Mucosa of descending colon (tissue), 3 donors: ENCODE measurements around the gene OMA1. TPM values are rescaled to one million over a fixed set of nuclear protein-coding genes. Genes with fewer than 3 reads are reported as not detected.

ENCODE experiments used
- ATAC-seq: fragments of 200-7000 bp; cut with Tn5 transposase; one replicate; pipeline ENCODE4 v1.9.1; 2020; ENCODE audit warnings: mild to moderate bottlenecking, moderate library complexity
- DNase-seq, 3 donors: peaks; one replicate each; pipeline ENCODE4 v3.0.0-alpha.2; 2020
- H3K36me3 ChIP-seq: fragments of 200-600 bp; one replicate; pipeline ENCODE4 v1.8.0; 2021; ENCODE audit warnings: low read depth, mild to moderate bottlenecking
- H3K4me1 ChIP-seq: fragments of 200-600 bp; one replicate; pipeline ENCODE4 v1.8.0; 2021; ENCODE audit warnings: low read depth, mild to moderate bottlenecking
- H3K4me3 ChIP-seq: fragments of 200-600 bp; one replicate; pipeline ENCODE4 v1.8.0; 2021; ENCODE audit warnings: mild to moderate bottlenecking
- H3K9me3 ChIP-seq: fragments of 200-600 bp; one replicate; pipeline ENCODE4 v1.8.0; 2021; ENCODE audit warnings: mild to moderate bottlenecking
- CTCF ChIP-seq: fragments of 200-600 bp; IDR thresholded peaks from one replicate; pipeline ENCODE4 v1.8.0; 2022; ENCODE audit warnings: antibody characterized with exemption, mild to moderate bottlenecking
- intact Hi-C, 2 donors: fragments of 100-400 bp; cut with DNase I in 1 of 2; cut with micrococcal nuclease in 1 of 2; formaldehyde crosslinking; loops; one replicate each; pipeline versions ENCODE4 v1.11.0 to v1.11.1; 2022; cut with DNase I, micrococcal nuclease
- total RNA-seq, 3 donors: library from RNA; stranded (reverse); fragmentation: NEBNext Ultra II Directional in 2 of 3; extraction: Animal tissue kit (Norgen Biotek cat#: 25700) in 2 of 3; gene quantifications; one replicate each; pipeline versions ENCODE4 v1.2.1 to v1.2.4, GENCODE V29; 2021 to 2023
- donor health status: DM: no; HTN: no; CAD: no; lungs with moderate emphysema.
- donor health status: DM: no; HTN: no; CAD: no.
- donor health status: DM: no; HTN: yes; CAD: no.

OMA1 gene
- total RNA-seq, 3 donors from 2014 or later, result 20.4 to 42.4 (median 32.4) TPM

GRCh38 chr1:58465825-58466629 lies 80.5 kb downstream of the OMA1 start:
- ATAC-seq, result no peak
- Histone ChIP-seq H3K4me3 (no peak overlapping the region), H3K36me3 (no peaks in the 10 kb centered on the region), H3K9me3 (no peaks in the 10 kb centered on the region), H3K4me1 (no peaks in the 10 kb centered on the region)
- no peak for TF ChIP-seq CTCF
- DNase-seq, result no peak
- intact Hi-C loops, result no loop called here

- H3K4me1 ChIP-seq, result no peaks in the 10 kb centered on the region
- no peak overlapping the region for H3K4me3 ChIP-seq
- no peaks in the 10 kb centered on the region for H3K36me3 ChIP-seq
- no peaks in the 10 kb centered on the region for H3K9me3 ChIP-seq
- ATAC-seq (no peak), DNase-seq (no peak)
- intact Hi-C loops, result no loop called here
- TF ChIP-seq CTCF, result no peak
These were observed 81.3 kb downstream of the OMA1 start for GRCh38 chr1:58465176-58465575.

- H3K4me3 ChIP-seq, result no peak overlapping the region
- intact Hi-C loops, result no loop called here
- H3K36me3 ChIP-seq, result no peaks in the 10 kb centered on the region
- DNase-seq (no peak), ATAC-seq (no peak)
- no peak for TF ChIP-seq CTCF
- no peaks in the 10 kb centered on the region for H3K9me3 ChIP-seq
- H3K4me1 ChIP-seq, result no peaks in the 10 kb centered on the region
These were observed 86.1 kb downstream of the OMA1 start for GRCh38 chr1:58460469-58460868.

GRCh38 chr1:58459911-58460310 lies 86.6 kb downstream of the OMA1 start:
- Histone ChIP-seq H3K4me3 (no peak overlapping the region), H3K36me3 (no peaks in the 10 kb centered on the region), H3K4me1 (no peaks in the 10 kb centered on the region), H3K9me3 (no peaks in the 10 kb centered on the region)
- DNase-seq (no peak), ATAC-seq (no peak)
- no peak for TF ChIP-seq CTCF
- intact Hi-C loops, result no loop called here

GRCh38 chr1:58457023-58457635 lies 89.4 kb downstream of the OMA1 start:
- ATAC-seq, result no peak
- no peaks in the 10 kb centered on the region for H3K4me1 ChIP-seq
- H3K9me3 ChIP-seq, result no peaks in the 10 kb centered on the region
- H3K36me3 ChIP-seq, result no peaks in the 10 kb centered on the region
- no peak overlapping the region for H3K4me3 ChIP-seq
- no peak for DNase-seq
- intact Hi-C loops, result no loop called here
- TF ChIP-seq CTCF, result no peak
